NT2/D1 (cell line): ENCODE results near the gene CYP26B1.

ENCODE experiments used
- SUZ12 ChIP-seq: IDR thresholded peaks from 2 replicates; pipeline ENCODE4 v1.6.1; 2011; ENCODE audit not compliant: insufficient read length, insufficient read depth; ENCODE audit errors: extremely low read depth
- YY1 ChIP-seq: IDR thresholded peaks from 2 replicates; pipeline ENCODE4 v1.6.1; 2011; ENCODE audit not compliant: insufficient read length, insufficient read depth
- ZNF274 ChIP-seq: IDR thresholded peaks from 2 replicates; pipeline ENCODE4 v1.6.1; 2011; ENCODE audit warnings: mild to moderate bottlenecking, low read depth, low read length

GRCh38 chr2:72082887-72083286, 64.8 kb downstream of the CYP26B1 start:
- TF ChIP-seq YY1 (no peak), ZNF274 (no peak), SUZ12 (no peak)
